ES-I3 (cell line): ENCODE data around the gene STPG3.

Experiments
- H3K36me3 ChIP-seq: 2 replicates; pipeline ENCODE4 v1.6.1; 2013; ENCODE audit warnings: mild to moderate bottlenecking, low read length, control low read depth, moderate library complexity; ENCODE audit not compliant: insufficient read depth
- H3K4me1 ChIP-seq: 2 replicates; pipeline ENCODE4 v1.6.1; 2013; ENCODE audit warnings: mild to moderate bottlenecking, control low read depth, low read length; ENCODE audit not compliant: insufficient read depth
- H3K9ac ChIP-seq: 2 replicates; pipeline ENCODE4 v1.6.1; 2013; ENCODE audit warnings: low read depth, mild to moderate bottlenecking, low read length, moderate library complexity
- H3K9me3 ChIP-seq: 2 replicates; pipeline ENCODE4 v1.6.1; 2013; ENCODE audit warnings: mild to moderate bottlenecking, low read length, moderate library complexity; ENCODE audit not compliant: control insufficient read depth, insufficient read depth

Gene STPG3

DNA sequence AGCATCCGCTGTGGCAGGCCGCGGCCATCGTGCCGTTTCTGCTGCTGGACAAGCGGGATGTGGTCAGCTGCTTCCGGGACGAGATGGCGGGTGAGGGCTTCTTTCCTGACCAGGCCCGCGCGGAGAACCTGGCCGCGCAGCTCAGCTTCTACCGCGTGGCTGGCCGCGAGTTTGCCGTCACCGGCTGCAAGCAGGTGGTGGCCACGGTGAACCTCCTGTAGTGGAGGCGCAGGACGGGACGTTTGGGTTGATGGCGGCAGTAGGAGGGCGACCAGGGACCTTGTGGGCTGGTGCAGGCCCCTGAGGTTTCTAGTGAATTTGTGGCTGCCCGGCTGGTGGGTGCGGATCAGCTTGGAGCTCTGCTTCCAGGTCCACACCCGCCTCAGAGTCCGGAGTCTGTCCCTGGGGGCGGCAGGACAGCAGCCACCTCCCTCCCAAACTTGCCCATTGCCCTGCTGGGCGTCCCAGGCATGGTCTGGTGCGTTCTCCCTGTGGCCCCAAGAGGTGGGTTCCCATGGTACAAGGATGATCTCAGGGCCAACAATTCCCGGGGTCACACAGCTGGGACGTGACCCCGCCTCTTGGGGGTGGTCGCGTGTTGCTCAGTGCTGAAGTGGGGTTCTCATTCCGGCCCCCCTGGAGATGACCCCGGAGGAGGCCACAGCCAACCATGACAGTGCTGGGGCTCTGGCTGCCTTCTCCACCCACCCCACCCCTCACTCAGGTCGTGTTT is 28.8 kb downstream of the STPG3 start:
- H3K9me3 ChIP-seq, result no peaks in the 10 kb centered on the region
- H3K9ac ChIP-seq, result no peak overlapping the region
- H3K36me3 ChIP-seq, result no peaks in the 10 kb centered on the region
- peaks cover 12% of the 10 kb centered on the region; the same call in 1 of the 2 replicates for H3K4me1 ChIP-seq

DNA sequence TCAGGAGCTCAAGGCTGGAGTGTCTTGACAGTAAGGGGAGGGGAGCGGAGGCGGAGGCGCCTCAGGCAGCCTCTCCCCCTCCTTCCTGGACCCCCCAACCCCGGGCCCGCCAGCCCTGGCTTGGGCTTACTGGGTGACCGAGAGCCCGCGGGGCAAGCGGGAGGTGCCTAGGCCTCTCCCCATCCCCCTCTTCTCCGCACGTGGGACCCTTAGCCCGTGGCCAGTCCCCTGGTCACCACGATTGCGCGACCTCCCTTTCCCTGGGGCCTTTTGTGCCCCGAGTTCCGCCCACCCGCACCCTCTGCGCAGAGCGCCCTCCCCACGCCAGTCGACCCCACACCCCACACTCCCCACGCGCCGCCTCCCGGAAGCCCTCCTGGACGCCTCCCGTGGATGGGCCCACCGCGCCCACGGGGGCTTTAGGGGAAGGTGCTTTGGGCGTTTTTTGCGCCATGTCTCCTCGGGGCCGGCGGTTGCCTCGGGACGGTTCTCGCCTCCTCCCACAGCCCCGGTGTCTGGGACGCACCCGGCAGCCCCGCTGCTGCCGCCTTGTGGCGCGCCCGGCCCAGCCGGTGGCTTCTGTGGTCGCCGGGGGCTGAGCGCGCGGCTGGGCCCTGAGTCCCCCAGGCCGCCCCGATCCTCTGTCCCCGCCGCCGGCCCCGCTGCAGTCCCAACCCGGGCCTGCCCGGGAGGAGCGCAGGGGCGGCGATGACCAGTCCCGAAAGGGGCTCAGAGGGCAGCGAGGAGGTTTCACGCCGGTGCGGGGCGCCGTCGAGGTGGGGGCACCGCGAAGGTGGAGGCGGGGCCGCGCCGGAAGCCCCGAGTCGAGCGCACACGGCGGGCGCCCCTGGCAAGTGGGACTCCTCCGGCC is 29.6 kb downstream of the STPG3 start:
- no peaks in the 10 kb centered on the region for H3K9me3 ChIP-seq
- H3K9ac ChIP-seq, result peak overlapping the region; percentile 63
- peaks cover 11% of the 10 kb centered on the region; the same call in 1 of the 2 replicates for H3K4me1 ChIP-seq
- no peaks in the 10 kb centered on the region for H3K36me3 ChIP-seq

DNA sequence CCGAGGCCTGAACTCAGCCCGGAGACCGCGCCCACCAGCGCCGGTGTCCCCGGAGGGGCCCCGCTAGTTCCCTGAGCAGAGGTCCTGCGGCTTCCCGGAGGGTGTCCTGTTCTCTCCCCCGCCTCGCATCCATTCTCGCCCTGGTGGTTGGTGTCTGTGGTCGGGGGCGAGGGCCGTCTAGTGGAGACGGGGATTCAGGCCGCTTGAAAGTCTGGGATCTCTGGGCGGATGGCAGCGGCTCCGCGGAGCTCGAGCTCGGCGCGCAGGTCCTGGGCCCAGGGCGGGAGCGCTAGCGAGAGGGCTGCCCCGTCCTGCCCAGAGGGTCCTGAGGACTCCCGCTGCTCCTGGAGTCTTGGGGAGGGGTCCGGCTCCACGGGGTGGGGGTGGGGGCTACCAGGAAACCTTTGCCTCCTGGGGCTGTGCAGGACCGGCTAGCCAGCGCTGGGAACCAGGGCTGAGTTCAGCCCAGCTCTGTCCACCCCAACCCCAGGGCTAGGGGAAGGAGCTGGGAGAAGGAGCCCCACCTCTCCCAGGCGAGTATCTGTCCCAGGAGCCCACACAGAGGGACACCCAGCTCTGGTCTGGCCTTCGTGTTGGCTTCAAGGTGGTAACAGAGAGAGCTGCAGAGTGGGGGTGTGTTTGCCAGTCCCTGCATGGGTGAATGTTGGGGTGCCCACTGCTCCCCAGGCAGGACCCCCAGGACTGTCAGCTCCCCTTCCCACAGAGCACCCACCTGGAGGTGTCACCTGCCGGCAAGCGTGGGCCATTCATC is 30.4 kb downstream of the STPG3 start:
- Histone ChIP-seq H3K36me3 (no peaks in the 10 kb centered on the region), H3K9ac (peak overlapping the region; percentile 63), H3K4me1 (peaks cover 3% of the 10 kb centered on the region; the same call in 1 of the 2 replicates), H3K9me3 (no peaks in the 10 kb centered on the region)

DNA sequence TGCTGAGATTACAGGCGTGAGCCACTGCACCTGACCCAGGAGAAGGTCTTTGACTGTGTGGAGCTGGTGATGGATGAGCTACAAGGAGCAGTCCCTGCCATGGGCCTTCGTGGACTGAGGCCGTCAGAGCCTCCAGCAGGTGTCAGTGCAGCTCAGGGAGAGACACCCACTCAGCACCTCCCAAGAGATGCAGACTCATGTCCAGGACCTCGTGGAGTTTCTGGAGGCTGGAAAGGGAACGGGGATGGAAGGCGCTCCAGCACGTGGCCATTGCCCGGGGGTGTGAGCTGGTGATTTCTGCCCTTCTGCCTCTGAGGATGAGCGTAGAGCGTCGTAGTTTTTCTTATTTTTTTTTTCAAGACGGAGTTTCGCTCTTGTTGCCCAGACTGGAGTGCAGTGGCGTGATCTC is 35.9 kb downstream of the STPG3 start:
- Histone ChIP-seq H3K9ac (no peak overlapping the region), H3K4me1 (no peaks in the 10 kb centered on the region), H3K9me3 (no peaks in the 10 kb centered on the region), H3K36me3 (no peaks in the 10 kb centered on the region)

DNA sequence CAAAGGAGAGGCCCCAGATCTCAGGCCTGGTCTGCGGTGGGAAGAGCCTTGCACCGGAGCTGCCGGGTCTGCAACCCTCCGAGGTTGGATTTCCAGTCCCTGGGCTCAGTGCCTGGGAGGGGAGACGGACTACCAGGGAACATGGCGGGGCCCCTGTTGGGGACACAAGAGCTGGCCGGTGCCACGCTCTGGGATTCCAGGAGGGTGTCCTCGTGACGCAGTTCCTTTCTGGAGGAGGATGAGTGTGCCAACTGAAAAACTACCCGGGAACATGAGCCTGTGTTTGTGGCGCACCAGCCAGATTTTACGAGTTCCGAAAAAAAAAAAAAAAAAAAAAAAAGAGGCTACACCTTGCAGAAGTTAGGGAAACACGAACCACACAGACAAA is 42.0 kb downstream of the STPG3 start:
- Histone ChIP-seq H3K36me3 (no peaks in the 10 kb centered on the region), H3K4me1 (peaks cover 7% of the 10 kb centered on the region), H3K9ac (no peak overlapping the region), H3K9me3 (peaks cover 8% of the 10 kb centered on the region; the same call in 1 of the 2 replicates)

DNA sequence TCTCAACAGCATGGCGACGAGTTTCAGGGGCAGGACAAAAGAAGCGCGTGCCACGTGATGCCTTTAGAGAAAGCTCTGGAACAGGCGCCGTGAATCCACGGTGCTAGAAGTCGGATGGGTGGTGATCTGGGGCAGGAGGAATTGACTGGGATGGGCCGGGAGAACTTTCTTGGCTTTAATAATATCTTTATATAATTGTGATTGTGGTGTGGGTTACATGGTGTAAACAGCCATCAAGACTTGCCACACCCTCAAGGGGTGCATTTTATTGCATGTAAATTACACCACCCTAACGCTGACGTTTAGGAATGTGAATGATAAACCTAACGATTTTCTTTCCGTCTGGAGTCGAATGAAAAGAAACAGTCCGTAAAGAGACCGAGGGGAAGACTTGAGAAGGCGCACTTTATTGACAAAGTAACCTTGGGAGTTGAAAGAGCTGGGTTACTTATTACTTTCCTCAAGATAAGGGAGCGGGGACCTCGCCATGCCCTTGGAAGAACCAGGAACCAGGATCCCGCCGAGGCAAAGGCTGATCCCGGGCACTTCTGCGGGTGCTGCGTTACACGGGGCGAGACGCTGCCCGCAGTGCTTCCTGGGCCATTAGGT is 42.5 kb downstream of the STPG3 start:
- Histone ChIP-seq H3K9me3 (peaks cover 8% of the 10 kb centered on the region; the same call in 1 of the 2 replicates), H3K4me1 (peaks cover 12% of the 10 kb centered on the region), H3K9ac (no peak overlapping the region), H3K36me3 (no peaks in the 10 kb centered on the region)

DNA sequence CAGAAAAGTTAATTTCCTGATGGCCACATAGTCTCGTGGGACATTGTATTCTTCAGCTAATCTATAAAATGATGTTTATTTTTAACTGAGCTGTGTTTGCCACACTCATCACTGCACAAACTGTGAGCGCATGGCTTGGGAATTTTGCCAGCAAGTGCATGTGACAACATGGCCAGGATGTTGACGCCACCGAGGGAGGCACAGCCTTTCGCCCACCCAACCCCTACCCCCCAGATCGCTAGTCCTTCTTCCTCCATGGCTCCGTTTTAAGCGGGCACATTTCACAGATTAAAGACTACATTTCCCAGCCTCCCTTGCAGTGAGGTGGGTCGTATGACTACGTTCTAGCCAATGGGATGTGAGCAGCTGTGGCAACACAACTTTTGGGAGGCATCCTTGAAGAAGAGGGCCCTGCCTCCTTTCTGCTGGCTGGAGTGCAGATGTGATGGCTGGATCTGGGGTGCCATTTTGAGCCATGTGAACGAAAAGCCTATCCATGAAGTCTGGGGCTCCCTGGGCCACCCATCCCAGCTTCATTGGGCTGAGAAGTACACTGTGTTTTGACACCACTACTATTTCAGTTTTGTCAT is 43.1 kb downstream of the STPG3 start:
- no peaks in the 10 kb centered on the region for H3K36me3 ChIP-seq
- H3K9me3 ChIP-seq, result peaks cover 8% of the 10 kb centered on the region; the same call in 1 of the 2 replicates
- H3K9ac ChIP-seq, result no peak overlapping the region
- H3K4me1 ChIP-seq, result peaks cover 17% of the 10 kb centered on the region

DNA sequence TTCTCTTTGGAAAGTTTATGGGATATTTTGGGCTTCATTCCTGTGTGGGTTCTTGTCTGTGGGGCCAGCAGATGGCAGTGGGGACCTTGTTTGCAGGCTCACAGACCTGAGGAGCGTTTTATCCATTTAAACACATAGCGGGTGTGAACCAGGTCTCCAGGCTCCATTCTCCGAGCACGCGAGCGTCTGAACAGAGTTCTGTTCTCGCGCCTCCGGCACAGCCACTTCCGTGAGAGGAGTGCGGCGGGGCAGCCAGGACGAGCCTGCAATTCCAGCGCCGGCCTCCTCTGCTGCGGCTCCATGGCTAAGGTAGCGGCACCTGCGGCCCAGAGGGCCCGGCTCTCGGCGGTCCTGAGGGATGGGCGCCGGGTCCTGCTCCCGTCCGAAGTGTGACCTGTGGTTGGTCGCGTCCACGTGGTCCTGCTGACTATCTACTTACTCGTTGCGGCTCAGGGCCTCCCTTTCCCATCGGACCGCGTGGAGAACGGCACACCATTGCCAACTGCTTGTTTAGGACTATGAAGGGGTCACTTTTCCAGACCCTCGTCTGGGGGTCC is 43.7 kb downstream of the STPG3 start:
- H3K4me1 ChIP-seq, result peaks cover 19% of the 10 kb centered on the region
- H3K36me3 ChIP-seq, result no peaks in the 10 kb centered on the region
- peaks cover 8% of the 10 kb centered on the region; the same call in 1 of the 2 replicates for H3K9me3 ChIP-seq
- H3K9ac ChIP-seq, result peak overlapping the region; percentile 11; the same call in 1 of the 2 replicates

DNA sequence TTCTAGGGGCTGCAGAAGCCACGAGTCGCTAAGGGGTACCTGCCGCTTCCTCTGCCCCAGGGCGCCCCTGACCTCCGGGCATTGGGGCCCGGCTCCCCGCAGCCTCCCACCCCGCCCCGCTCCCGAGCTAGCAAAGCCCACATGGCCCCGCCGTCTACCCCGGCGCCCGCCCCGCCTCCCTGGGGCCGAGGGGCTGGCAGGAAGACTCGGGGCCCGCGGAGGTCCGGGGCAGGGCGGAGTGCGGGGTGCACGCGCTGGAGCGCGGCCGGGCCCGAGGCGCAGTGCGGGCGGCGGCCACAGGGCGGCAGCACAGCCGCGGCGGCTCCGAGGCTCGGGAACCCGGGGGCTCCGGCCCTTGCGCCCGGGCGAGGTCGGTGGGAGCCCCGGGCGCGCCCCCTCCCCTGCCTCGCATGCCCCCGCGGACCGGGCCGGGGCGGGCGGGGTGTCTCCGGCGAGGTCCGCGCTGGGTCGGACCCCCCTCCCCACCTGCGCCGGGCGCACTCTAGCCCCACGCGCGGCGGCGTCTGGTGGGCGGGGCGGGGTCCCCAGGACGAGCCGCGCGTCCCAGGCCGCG is 44.2 kb downstream of the STPG3 start:
- Histone ChIP-seq H3K4me1 (peaks cover 22% of the 10 kb centered on the region), H3K9ac (peak overlapping the region; percentile 11; the same call in 1 of the 2 replicates), H3K9me3 (peaks cover 8% of the 10 kb centered on the region; the same call in 1 of the 2 replicates), H3K36me3 (no peaks in the 10 kb centered on the region)

DNA sequence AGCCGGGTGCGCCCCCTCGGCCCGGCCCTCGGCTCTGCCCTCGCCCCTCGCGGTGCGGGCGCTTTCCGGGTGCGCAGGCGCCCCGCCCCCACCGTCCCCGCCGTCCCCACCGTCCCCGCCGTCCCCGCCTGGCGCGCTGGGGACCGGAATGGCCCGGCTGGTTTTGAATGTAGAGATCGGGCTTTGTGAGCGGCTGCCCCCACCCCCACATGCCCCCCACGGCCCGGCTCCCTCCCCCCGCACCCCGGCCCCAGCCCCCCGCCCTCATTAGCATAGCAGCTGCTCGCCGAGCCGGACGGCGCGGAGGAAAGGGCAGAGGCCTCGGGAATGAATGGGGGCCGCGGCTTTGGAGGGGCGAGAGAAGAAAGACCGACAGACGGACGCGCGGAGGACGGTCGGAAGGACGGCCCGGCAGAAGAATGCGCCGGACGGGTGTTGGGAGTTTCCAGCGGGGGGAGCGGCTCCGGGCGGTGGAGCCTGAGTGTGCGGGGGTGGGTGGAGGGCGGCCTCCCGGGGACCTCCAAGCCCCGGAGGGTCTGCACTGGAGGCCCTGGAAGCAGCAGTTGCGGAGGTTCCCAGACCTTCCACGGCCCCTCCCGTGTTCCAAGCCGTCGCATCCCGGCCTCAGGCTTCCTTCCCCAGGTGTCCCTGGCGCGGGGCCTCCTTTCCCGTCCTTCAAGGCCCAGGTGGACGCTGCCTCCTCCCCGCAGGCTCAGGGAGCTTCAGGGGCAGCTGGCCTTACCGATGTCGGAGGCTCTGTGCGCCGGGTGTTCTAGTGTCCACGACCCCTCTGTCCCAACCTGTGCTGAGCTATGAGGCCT is 45.0 kb downstream of the STPG3 start:
- Histone ChIP-seq H3K9ac (peak overlapping the region; percentile 40), H3K4me1 (peaks cover 22% of the 10 kb centered on the region)

DNA sequence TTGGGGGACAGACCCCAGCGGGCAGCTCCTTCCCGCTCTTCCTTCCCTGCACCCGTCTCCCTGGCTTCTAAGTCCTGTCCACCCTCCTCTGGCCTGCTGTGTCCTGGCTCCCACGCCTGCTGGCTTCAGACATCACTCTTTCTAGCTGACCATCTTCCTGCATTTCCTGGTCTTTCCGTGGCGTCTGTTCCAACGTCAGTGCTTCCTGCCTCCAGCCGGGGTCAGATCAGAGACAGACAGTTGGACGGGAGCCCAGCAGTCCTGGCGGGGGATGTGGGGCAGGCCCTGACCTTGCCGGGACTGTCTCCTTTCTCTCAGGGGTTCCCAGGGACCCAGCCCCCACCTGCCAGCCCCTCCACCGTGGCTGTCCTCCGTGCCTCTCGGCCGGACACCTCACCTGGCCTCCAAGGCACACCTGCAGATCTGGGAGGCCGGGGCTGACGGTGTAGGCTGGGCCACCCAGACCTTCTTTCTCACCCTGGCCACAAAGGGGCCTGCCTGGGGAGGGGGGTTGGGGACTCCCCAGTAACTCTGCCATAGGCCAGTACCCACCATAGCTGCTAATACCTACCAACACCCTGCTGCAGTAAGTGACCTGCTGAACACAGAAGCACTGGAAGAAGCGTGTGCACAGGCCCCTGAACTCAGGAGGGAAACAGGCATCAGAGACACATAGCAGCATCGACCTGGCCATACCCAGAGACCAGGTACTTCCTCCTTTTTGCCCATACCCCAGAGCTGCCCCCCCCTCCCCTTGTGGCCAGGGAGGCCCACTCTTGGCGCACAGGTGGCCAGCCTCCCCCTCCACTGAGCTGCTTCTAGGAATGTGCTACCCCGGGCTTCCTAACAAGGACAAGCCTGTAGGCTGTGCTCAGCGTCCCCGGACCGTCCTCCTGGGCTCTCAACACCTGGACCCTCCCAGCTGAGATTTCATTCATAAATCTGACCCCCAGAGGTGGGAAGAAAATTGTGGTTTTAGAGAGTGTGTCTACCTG is 45.9 kb downstream of the STPG3 start:
- Histone ChIP-seq H3K4me1 (peaks cover 22% of the 10 kb centered on the region), H3K9me3 (peaks cover 8% of the 10 kb centered on the region; the same call in 1 of the 2 replicates), H3K36me3 (no peaks in the 10 kb centered on the region), H3K9ac (peak overlapping the region; percentile 40)

More for the DNA sequence above, 45.0 kb downstream of the STPG3 start:
- H3K36me3 ChIP-seq, result no peaks in the 10 kb centered on the region
- peaks cover 8% of the 10 kb centered on the region; the same call in 1 of the 2 replicates for H3K9me3 ChIP-seq
